ENCODE results near the gene ARVCF. TPM values are rescaled to one million over a fixed set of nuclear protein-coding genes. Genes with fewer than 3 reads are reported as not detected.

Gene ARVCF
- total RNA-seq, 3 donors from 2014 or later (not counting 1 experiment from before 2014, with no cell fraction given), result 37.8 to 62.0 (median 38.7) TPM

DNA sequence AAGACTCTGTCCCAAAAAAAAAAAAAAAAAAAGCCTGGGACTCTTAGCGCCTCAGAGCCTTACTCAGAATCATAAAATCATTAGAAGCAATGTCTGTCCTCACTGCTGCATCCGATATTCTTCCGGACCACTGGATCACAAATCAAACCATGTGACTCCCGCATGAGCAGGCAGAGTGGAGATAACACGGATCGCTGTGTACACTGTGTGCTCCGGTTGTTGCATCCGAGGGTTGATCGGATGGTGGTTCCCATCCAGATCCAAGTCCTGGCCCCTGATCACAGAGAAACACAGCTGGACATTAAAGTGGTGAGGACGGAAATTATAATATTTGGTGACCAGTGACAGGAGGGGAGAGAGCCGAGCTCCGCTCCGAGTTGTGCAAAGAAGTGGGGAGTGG lies 65.3 kb downstream of the ARVCF start:
- no peaks in the 10 kb centered on the region for H3K27me3 Mint-ChIP-seq (ENCODE audit: low read depth in 2 of 2)
- Histone ChIP-seq H3K36me3 (ENCODE audit: control insufficient read depth, insufficient read depth, low read length) (peaks cover 4% of the 10 kb centered on the region), H3K4me1 (ENCODE audit: control insufficient read depth, insufficient read depth, low read length) (peaks cover 29% of the 10 kb centered on the region), H3K9me3 (ENCODE audit: control insufficient read depth, insufficient read depth, low read length) (no peaks in the 10 kb centered on the region), H3K27me3 (ENCODE audit: control insufficient read depth, insufficient read depth, low read length) (no peaks in the 10 kb centered on the region), H3K27ac (ENCODE audit: low read length) (no peak overlapping the region), H3K4me3 (ENCODE audit: low read length) (no peak overlapping the region)
- no peak overlapping the region for H3K27ac Mint-ChIP-seq
- ATAC-seq (no peak), DNase-seq (no peak)
- WGBS (ENCODE audit: insufficient coverage), result 98% methylated on average over 13 of the region's 13 CpGs
- intact Hi-C loops (cut with micrococcal nuclease), result no loop called here
- peaks cover 24 to 38% of the 10 kb centered on the region in 2 donors for H3K4me1 Mint-ChIP-seq
- no peaks in the 10 kb centered on the region for H3K36me3 Mint-ChIP-seq
- H3K9me3 Mint-ChIP-seq, result no peaks in the 10 kb centered on the region
- TF ChIP-seq, protein P1, sequence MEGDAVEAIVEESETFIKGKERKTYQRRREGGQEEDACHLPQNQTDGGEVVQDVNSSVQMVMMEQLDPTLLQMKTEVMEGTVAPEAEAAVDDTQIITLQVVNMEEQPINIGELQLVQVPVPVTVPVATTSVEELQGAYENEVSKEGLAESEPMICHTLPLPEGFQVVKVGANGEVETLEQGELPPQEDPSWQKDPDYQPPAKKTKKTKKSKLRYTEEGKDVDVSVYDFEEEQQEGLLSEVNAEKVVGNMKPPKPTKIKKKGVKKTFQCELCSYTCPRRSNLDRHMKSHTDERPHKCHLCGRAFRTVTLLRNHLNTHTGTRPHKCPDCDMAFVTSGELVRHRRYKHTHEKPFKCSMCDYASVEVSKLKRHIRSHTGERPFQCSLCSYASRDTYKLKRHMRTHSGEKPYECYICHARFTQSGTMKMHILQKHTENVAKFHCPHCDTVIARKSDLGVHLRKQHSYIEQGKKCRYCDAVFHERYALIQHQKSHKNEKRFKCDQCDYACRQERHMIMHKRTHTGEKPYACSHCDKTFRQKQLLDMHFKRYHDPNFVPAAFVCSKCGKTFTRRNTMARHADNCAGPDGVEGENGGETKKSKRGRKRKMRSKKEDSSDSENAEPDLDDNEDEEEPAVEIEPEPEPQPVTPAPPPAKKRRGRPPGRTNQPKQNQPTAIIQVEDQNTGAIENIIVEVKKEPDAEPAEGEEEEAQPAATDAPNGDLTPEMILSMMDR (IDR thresholded peaks at IDR 0.05), result no peak
- H3K4me3 Mint-ChIP-seq, result no peak overlapping the region

DNA sequence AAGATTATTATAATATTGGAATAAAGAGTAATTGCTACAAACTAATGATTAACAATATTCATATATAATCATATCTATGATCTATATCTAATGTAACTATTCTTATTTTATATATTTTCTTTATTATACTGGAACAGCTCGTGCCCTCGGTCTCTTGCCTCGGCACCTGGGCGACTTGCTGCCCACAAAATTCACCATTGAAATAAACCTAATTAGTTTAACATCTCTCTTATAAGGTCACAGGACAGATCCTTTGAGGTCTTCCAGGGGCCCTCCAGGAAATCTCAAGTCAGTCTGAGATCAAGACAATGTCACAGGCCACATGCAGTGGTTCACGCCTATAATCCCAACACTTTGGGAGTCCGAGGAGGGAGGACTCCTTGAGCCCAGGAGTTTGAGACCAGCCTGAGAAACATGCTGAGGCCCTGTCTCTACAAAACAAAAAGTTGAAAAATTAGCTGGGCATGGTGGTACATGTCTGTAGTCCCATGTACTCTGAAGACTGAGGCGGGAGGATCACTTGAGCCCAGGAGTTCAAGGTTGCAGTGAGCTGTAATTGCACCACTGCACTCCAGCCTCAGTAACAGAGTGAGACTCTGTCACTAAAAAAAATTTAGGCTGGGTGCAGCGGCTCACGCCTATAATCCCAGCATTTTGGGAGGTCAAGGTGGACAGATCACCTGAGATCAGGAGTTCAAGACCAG lies 68.4 kb downstream of the ARVCF start:
- H3K4me3 Mint-ChIP-seq, result no peak overlapping the region
- no peaks in the 10 kb centered on the region for H3K27me3 Mint-ChIP-seq (ENCODE audit: low read depth in 2 of 2)
- TF ChIP-seq, protein P1 (IDR thresholded peaks at IDR 0.05), result peak; percentile 64
- no peaks in the 10 kb centered on the region for H3K36me3 Mint-ChIP-seq
- ATAC-seq, result no peak
- no peak overlapping the region for H3K4me3 ChIP-seq (ENCODE audit: low read length)
- no peak overlapping the region for H3K27ac Mint-ChIP-seq
- no peak overlapping the region for H3K27ac ChIP-seq (ENCODE audit: low read length)
- H3K4me1 Mint-ChIP-seq, result peaks cover 15 to 21% of the 10 kb centered on the region in 2 donors
- H3K9me3 ChIP-seq (ENCODE audit: control insufficient read depth, insufficient read depth, low read length), result no peaks in the 10 kb centered on the region
- no peak for DNase-seq
- peaks cover 4% of the 10 kb centered on the region for H3K36me3 ChIP-seq (ENCODE audit: control insufficient read depth, insufficient read depth, low read length)
- WGBS (ENCODE audit: insufficient coverage), result 90% methylated on average over 9 of the region's 9 CpGs
- no peaks in the 10 kb centered on the region for H3K27me3 ChIP-seq (ENCODE audit: control insufficient read depth, insufficient read depth, low read length)
- no peaks in the 10 kb centered on the region for H3K9me3 Mint-ChIP-seq
- peaks cover 15% of the 10 kb centered on the region for H3K4me1 ChIP-seq (ENCODE audit: control insufficient read depth, insufficient read depth, low read length)
- intact Hi-C loops (cut with micrococcal nuclease), result no loop called here

DNA sequence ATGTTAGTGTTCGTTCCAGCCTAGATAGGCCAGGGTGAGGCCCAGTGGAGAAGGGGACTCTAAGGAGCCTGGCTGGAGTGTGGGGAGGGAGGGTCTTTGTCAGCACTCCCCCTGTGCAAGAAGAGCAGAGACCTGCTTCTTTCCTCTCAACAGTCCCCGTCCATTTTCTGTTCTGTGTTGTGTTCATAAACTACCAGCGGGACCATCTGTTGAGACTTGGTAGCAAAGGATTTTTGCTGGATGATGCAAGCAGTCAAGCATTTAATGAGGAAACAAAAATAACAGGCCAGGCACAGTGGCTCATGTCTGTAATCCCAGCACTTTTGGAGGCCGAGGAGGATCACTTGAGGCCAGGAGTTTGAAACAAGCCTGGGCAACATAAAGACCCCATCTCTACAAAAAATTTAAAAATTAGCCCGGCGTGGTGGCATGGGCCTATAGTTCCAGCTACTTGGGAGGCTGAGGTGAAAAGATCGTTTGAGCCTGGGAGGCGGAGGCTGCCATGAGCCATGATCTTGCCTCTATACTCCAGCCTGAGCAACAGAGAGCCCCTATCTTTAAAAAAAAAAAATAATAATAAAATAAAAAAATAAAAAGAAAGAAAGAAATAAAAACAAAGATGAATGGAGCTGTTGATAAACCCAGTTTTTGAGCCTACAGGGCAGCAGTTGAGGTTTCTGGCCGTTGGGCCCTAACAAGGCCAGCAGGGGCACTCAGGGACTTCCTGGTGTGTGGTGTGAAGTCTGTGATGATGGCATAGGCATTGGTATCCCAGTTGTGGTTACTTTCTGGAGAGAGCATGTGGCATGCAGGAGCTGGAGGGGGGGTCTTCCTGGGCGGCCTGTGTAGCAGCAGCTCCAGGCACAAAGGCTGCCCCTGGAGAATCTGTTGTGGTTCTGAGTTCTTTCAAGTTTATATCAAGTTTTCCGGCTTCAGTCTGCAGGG lies 73.3 kb downstream of the ARVCF start:
- intact Hi-C loops (cut with micrococcal nuclease), result no loop called here
- no peak for ATAC-seq
- Histone ChIP-seq H3K4me1 (ENCODE audit: control insufficient read depth, insufficient read depth, low read length) (peaks cover 40% of the 10 kb centered on the region), H3K4me3 (ENCODE audit: low read length) (peak overlapping the region; percentile 94), H3K27ac (ENCODE audit: low read length) (peak overlapping the region; percentile 86), H3K27me3 (ENCODE audit: control insufficient read depth, insufficient read depth, low read length) (no peaks in the 10 kb centered on the region), H3K36me3 (ENCODE audit: control insufficient read depth, insufficient read depth, low read length) (no peaks in the 10 kb centered on the region), H3K9me3 (ENCODE audit: control insufficient read depth, insufficient read depth, low read length) (no peaks in the 10 kb centered on the region)
- no peaks in the 10 kb centered on the region for H3K27me3 Mint-ChIP-seq (ENCODE audit: low read depth in 2 of 2)
- 63% methylated on average over 11 of the region's 11 CpGs for WGBS (ENCODE audit: insufficient coverage)
- TF ChIP-seq, protein P1 (IDR thresholded peaks at IDR 0.05), result no peak
- no peaks in the 10 kb centered on the region for H3K36me3 Mint-ChIP-seq
- peak in 1 of 2 donors; percentile 23 for DNase-seq
- peak overlapping the region; percentile 82 to 90 for H3K27ac Mint-ChIP-seq
- H3K9me3 Mint-ChIP-seq, result no peaks in the 10 kb centered on the region
- peaks cover 38 to 49% of the 10 kb centered on the region in 2 donors for H3K4me1 Mint-ChIP-seq
- H3K4me3 Mint-ChIP-seq, result peak overlapping the region; percentile 94

All from natural killer cell (primary cell).